Upper lobe of right lung (tissue), 1 donor: ENCODE data around the gene KLHL22. TPM values are rescaled to one million over a fixed set of nuclear protein-coding genes. Genes with fewer than 3 reads are reported as not detected.
A peak's percentile ranks its signal among the peaks of the same experiment; 100 is the strongest.
"Not testable (repeated sequence)": the region's sequence is repeated elsewhere in the genome, so short reads cannot be mapped to it uniquely, and the experiment has no call there.

Experiments
- ATAC-seq: fragments of 200-7000 bp; cut with Tn5 transposase; one replicate; pipeline ENCODE4 v1.9.1; 2020; ENCODE audit warnings: mild to moderate bottlenecking, moderate library complexity
- DNase-seq: peaks from one replicate; pipeline ENCODE4 v3.0.0-alpha.2; 2020
- H3K27ac ChIP-seq: fragments of 200-600 bp; one replicate; pipeline ENCODE4 v1.8.0; 2022
- H3K27me3 ChIP-seq: fragments of 200-600 bp; one replicate; pipeline ENCODE4 v1.8.0; 2022; ENCODE audit warnings: mild to moderate bottlenecking
- H3K36me3 ChIP-seq: fragments of 200-600 bp; one replicate; pipeline ENCODE4 v1.8.0; 2022
- H3K4me1 ChIP-seq: fragments of 200-600 bp; one replicate; pipeline ENCODE4 v1.8.0; 2022
- H3K4me3 ChIP-seq: fragments of 200-600 bp; one replicate; pipeline ENCODE4 v1.8.0; 2022; ENCODE audit warnings: mild to moderate bottlenecking
- H3K9me3 ChIP-seq: fragments of 200-600 bp; one replicate; pipeline ENCODE4 v1.8.0; 2022
- CTCF ChIP-seq: fragments of 200-600 bp; IDR thresholded peaks from one replicate; pipeline ENCODE4 v1.8.0; 2022; ENCODE audit warnings: antibody characterized with exemption
- intact Hi-C: fragments of 100-400 bp; cut with DNase I; formaldehyde crosslinking; loops from one replicate; pipeline ENCODE4 v1.11.0; 2022
- total RNA-seq: library from RNA; stranded (reverse); fragmentation: NEBNext Ultra II Directional; extraction: Animal tissue kit (Norgen Biotek cat#: 25700); gene quantifications from one replicate; pipeline ENCODE4 v1.2.1, GENCODE V29; 2021
- donor health status: DM: no; HTN: yes; CAD: no; lungs with severe emphysema.

The KLHL22 gene
- total RNA-seq, 1 donor from 2014 or later: 23.3 TPM

GRCh38 chr22:20413217-20414058 is 82.2 kb downstream of the KLHL22 start:
- peak; percentile 34 for DNase-seq
- no peak for TF ChIP-seq CTCF
- no peak overlapping the region for H3K27ac ChIP-seq
- H3K27me3 ChIP-seq: no peaks in the 10 kb centered on the region
- no peaks in the 10 kb centered on the region for H3K36me3 ChIP-seq
- no peak overlapping the region for H3K4me3 ChIP-seq
- peaks cover 3% of the 10 kb centered on the region for H3K4me1 ChIP-seq
- H3K9me3 ChIP-seq: no peaks in the 10 kb centered on the region
- ATAC-seq: no peak
- intact Hi-C loops: no loop called here

- no peak for TF ChIP-seq CTCF
- Histone ChIP-seq H3K9me3 (no peaks in the 10 kb centered on the region), H3K4me1 (no peaks in the 10 kb centered on the region), H3K36me3 (no peaks in the 10 kb centered on the region), H3K27ac (no peak overlapping the region), H3K27me3 (no peaks in the 10 kb centered on the region), H3K4me3 (no peak overlapping the region)
- DNase-seq (peak; percentile 16), ATAC-seq (no peak)
- intact Hi-C loops: no loop called here
These were observed 83.0 kb downstream of the KLHL22 start for GRCh38 chr22:20412474-20413216.

- H3K36me3 ChIP-seq: peaks cover 19% of the 10 kb centered on the region
- ATAC-seq, intact Hi-C loops, H3K4me1 ChIP-seq, H3K27me3 ChIP-seq, H3K27ac ChIP-seq, H3K4me3 ChIP-seq, H3K9me3 ChIP-seq: not testable (repeated sequence)
- DNase-seq: peak; percentile 13
These were observed 86.2 kb downstream of the KLHL22 start for GRCh38 chr22:20409385-20409784.

GRCh38 chr22:20408891-20409290 is 86.7 kb downstream of the KLHL22 start:
- Histone ChIP-seq H3K36me3 (peaks cover 22% of the 10 kb centered on the region), H3K4me1 (no peaks in the 10 kb centered on the region), H3K9me3 (no peaks in the 10 kb centered on the region), H3K4me3 (no peak overlapping the region), H3K27me3 (no peaks in the 10 kb centered on the region), H3K27ac (no peak overlapping the region)
- DNase-seq (no peak), ATAC-seq (no peak)
- TF ChIP-seq CTCF: no peak
- intact Hi-C loops: no loop called here

- ATAC-seq (no peak), DNase-seq (peak; percentile 12)
- intact Hi-C loops: no loop called here
- Histone ChIP-seq H3K9me3 (no peaks in the 10 kb centered on the region), H3K4me3 (no peak overlapping the region), H3K36me3 (peaks cover 33% of the 10 kb centered on the region), H3K4me1 (no peaks in the 10 kb centered on the region), H3K27me3 (no peaks in the 10 kb centered on the region), H3K27ac (no peak overlapping the region)
- TF ChIP-seq CTCF: no peak
These were observed 87.8 kb downstream of the KLHL22 start for GRCh38 chr22:20407829-20408228.

- Histone ChIP-seq H3K27me3 (no peaks in the 10 kb centered on the region), H3K4me3 (no peak overlapping the region), H3K36me3 (peaks cover 34% of the 10 kb centered on the region), H3K4me1 (no peaks in the 10 kb centered on the region), H3K27ac (no peak overlapping the region), H3K9me3 (no peaks in the 10 kb centered on the region)
- intact Hi-C loops: no loop called here
- peak; percentile 52 for DNase-seq
- no peak for ATAC-seq
- TF ChIP-seq CTCF: no peak
These were observed 88.7 kb downstream of the KLHL22 start for GRCh38 chr22:20406686-20407408.
